NCI-H510A treated with DMSO at 0.1 percent for 48 hours (cell line): ENCODE measurements around the gene PUSL1.

ENCODE experiments used
- DNase-seq: peaks from one replicate; lab custom pipeline; 2025; lab: John Stamatoyannopoulos, UW

The PUSL1 gene

GRCh38 chr1:1354271-1355247 is 46.2 kb downstream of the PUSL1 start:
- no peak for DNase-seq

DNA sequence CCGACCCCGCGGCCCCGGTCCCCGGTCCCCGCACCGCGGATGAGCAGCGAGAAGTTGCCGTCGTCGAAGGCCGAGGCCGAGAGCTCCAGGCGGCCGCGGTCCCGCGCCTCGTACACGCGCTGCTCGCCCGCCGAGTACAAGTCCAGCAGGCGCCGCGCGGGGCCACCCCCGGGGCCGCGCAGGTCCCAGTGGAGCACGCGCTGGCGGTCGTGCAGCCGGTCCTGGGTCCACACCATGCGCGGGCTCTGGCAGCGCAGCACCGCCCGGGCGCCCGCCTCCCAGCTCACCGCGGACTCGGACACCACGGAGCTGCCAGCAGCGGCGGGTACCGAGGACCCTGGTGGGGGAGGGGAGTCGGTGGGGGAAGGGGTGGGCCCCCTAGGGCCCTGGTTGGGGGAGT is 47.0 kb downstream of the PUSL1 start:
- DNase-seq: no peak

DNA sequence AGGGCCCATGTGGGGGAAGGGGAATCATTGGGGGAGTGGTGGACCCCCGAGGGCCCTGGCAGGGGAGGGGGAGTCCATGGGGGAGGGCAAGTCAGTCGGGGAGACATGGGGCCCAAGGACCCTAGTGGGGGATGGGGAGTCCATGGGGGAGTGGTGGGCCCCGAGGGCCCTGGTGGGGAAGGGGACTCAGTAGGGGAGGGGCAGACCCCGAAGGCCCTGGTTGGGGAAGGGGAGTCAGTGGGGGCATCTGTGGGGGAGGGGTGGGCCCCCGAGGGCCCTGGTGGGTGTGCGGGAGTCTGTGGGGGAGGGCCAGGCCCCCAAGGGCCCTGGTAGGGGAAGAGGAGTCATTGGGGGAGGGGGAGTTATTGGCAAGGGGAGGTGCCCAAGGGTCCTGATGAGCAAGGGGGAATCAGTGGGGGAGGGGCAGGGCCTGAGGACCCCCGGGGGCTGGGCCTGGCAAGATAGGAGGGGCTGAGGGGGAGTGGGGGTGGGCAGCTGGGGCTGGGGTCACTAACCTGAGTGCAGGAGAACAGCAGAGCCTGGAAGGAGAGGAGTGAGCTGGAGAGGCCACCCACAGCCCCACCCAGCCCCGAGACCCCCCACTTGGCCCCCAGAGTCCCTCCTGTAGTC is 47.9 kb downstream of the PUSL1 start:
- DNase-seq: no peak

DNA sequence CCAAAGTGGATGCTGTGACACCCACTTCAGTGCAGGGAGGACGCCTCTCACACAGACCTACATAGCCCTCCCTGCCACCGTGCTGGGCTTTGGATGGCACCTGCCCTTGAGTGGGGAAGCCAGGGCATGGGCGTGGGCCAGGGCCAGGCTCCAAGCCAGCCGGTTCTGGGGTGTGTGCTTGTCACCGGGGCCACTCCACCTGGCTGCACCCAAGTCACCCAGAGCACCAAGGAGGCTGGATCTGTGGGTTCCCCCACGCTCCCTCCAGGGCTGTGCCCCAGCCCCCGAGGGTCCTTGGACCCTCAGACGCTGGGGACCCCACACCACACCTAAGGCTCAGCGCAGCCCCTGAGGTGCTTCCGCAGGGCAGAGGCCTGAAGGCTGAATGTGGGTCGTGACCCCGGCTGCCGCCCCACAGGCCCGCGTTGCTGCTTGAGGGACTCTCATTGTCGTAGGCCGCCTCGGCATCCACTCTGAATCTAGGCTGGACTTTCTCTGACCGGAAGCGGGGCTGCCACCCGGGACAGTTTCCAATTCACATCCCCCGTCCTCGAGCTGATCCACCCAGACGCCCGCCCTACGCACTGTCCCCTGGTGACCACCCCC is 48.5 kb downstream of the PUSL1 start:
- DNase-seq: no peak

GRCh38 chr1:1357871-1358432 is 49.6 kb downstream of the PUSL1 start:
- no peak for DNase-seq

DNA sequence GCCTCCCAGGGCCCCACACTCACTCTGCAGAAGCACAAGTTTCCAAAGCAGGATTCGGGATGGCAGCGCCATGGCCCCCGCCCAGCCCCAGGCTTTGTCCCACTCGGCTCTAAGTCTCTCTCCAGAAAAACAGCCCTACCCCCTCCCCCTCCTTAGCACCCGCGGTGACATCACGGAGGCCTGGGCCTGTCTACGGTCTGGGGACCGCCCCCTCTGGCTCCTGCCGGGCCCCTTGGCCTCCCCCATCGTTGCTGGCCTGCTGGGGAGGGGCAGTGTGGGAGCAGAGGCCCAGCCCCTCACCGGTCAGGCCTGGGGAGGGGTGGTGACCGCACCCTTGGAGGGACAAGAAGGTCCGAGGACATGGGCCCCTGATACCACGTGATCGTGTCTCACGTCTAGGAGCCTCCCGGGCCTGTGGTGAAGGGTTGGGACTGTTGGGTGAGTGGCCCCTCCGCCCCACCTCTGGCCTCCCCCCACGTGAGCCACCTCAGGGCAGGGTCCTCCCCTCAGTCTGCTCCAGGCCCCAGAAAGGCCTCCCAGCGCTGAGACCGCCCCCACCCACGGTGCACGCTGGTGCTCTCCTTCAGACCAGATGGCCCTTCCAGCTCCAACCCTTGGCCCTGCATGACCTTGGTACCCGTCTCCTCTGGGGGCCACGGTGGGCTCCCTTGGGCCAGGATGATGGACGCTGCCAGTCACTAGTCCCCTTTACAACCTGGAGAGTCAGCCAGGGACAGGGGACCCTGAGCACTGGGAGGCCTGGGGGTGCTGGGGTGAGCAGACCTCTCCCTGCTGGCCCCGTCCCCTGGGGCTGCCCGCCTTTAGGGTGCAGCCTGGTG is 50.3 kb downstream of the PUSL1 start, which contains the start of gene MXRA8:
Gene MXRA8 (minus strand): TSS at position 123 of the 839 bp plus-strand sequence. CDS start 51 bp downstream, at position 72.
- no peak for DNase-seq

GRCh38 chr1:1359308-1359663 is 50.9 kb downstream of the PUSL1 start:
- no peak for DNase-seq

DNA sequence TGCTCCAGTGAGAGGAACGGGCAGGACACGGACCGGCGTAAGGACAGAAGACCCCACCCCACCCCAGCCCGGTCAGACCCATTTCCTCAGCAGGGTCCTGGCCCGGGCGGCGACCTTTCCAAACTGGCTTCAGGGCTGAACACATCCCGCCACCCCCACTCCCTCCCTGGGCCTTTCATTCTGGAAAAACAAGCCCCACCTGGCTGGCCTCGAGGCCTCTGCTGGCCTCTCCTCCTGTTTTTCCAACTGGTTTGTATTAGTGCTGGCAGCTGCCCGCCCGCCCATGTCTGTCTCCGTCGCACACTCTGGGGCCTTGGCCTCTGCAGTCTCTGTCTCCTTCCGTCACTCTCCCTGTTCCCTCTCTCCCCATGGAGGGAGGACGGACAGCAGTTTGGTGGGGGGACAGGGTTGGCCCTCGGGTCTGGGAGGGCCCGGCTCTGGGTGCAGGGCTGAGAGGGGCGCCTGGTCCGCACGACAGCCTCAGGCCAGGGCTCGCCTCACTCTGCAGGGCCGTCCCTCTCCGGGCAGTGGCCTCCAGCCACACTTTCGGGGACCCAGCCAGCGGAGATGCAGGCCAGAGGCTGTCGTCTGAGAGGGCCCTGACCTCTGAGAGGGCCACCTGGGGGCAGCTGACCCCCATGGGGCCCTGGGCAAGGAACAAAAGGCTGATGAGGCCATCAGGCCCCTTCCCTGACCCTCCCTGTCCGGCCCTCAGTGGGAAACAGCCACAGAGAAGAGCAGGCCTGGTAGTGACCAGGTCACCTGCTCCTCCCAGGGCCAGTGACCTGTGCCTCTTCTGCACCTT is 51.5 kb downstream of the PUSL1 start:
- no peak for DNase-seq

GRCh38 chr1:1360506-1361169 is 52.2 kb downstream of the PUSL1 start:
- no peak for DNase-seq
